Tibial artery (tissue), 4 donors: ENCODE data around the gene TGDS.
A peak's percentile ranks its signal among the peaks of the same experiment; 100 is the strongest.

Source experiments
- DNase-seq, 2 donors: peaks; one replicate each; pipeline ENCODE4 v3.0.0-alpha.2; 2019
- H3K27ac ChIP-seq, 2 donors: fragments of 200-600 bp; sonication (generic) in 1 of 2; 1 replicate in 1 of 2; 2 replicates in 1 of 2; pipeline ENCODE4 v1.5.1; 2018 to 2019; ENCODE audit warnings: mild to moderate bottlenecking in 1 of 2
- H3K27me3 ChIP-seq, 2 donors: fragments of 200-600 bp; sonication (generic) in 1 of 2; one replicate each; pipeline versions ENCODE4 v1.5.1 to v1.6.0; 2016 to 2019
- H3K36me3 ChIP-seq, 3 donors: fragments of 200-600 bp; sonication (generic) in 2 of 3; one replicate each; pipeline ENCODE4 v1.5.1; 2016 to 2019; ENCODE audit warnings: mild to moderate bottlenecking in 2 of 3
- H3K4me1 ChIP-seq, 4 donors: fragments of 200-600 bp; sonication (generic) in 2 of 4; 1 replicate in 3 of 4; 2 replicates in 1 of 4; pipeline ENCODE4 v1.5.1; 2016 to 2019
- H3K4me3 ChIP-seq, 2 donors: fragments of 200-600 bp; sonication (generic) in 1 of 2; 1 replicate in 1 of 2; 2 replicates in 1 of 2; pipeline ENCODE4 v1.5.1; 2018 to 2019; ENCODE audit warnings: mild to moderate bottlenecking in 2 of 2
- H3K9me3 ChIP-seq, 3 donors: fragments of 200-600 bp; sonication (generic) in 1 of 3; one replicate each; pipeline ENCODE4 v1.5.1; 2016 to 2019
- intact Hi-C: fragments of 100-400 bp; cut with DNase I; formaldehyde crosslinking; loops from one replicate; pipeline ENCODE4 v1.15.0; 2023; ENCODE audit warnings: low total_unique reads
- TF ChIP-seq, protein P1 (sequence below), 2 experiments: fragments of 200-600 bp in 1 of 2; fragments of 450-650 bp in 1 of 2; IDR thresholded peaks; one replicate each; pipeline ENCODE4 v1.5.1; 2017 to 2019; ENCODE audit warnings: antibody characterized with exemption in 2 of 2, mild to moderate bottlenecking in 1 of 2, moderate library complexity in 1 of 2

The TGDS gene

DNA sequence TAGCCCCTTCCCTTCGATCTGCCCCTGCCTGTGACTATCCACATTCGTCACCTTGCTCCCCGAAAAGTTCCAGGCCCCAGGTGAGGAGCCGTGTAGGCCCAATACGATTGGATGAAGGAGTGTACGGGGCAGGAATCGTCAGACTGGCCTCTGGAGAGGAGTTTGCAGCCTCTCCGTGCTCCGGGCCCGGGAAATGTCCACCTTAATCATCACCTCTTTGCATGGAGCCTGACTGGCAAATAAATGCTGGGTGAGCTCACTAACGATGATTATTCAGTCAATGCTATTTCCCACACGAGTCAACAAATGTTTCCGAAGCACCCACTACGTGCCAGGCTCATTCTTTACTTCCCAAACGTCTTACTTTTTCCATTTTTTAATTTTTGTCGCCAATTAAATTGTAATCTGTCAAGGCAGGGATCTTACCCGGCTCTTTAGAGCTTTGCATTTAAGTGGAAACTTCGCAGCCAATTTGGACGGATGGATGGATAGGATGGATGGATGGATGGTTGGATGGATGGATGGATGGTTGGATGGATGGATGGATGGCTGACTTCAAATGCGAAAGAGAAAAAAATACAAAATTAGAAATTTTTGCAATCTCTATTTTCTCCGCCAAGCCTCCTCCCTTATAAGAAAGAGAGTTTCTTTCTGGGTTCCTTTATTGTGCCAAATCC, 45.8 kb downstream of the TGDS start:
- H3K4me1 ChIP-seq = peaks cover 0 to 14% (median 6%) of the 10 kb centered on the region in 4 donors
- intact Hi-C loops = no loop called here
- no peaks in the 10 kb centered on the region for H3K27me3 ChIP-seq
- no peaks in the 10 kb centered on the region for H3K36me3 ChIP-seq
- no peak for DNase-seq
- H3K9me3 ChIP-seq = no peaks in the 10 kb centered on the region
- TF ChIP-seq, protein P1, sequence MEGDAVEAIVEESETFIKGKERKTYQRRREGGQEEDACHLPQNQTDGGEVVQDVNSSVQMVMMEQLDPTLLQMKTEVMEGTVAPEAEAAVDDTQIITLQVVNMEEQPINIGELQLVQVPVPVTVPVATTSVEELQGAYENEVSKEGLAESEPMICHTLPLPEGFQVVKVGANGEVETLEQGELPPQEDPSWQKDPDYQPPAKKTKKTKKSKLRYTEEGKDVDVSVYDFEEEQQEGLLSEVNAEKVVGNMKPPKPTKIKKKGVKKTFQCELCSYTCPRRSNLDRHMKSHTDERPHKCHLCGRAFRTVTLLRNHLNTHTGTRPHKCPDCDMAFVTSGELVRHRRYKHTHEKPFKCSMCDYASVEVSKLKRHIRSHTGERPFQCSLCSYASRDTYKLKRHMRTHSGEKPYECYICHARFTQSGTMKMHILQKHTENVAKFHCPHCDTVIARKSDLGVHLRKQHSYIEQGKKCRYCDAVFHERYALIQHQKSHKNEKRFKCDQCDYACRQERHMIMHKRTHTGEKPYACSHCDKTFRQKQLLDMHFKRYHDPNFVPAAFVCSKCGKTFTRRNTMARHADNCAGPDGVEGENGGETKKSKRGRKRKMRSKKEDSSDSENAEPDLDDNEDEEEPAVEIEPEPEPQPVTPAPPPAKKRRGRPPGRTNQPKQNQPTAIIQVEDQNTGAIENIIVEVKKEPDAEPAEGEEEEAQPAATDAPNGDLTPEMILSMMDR (IDR thresholded peaks at IDR 0.05) = no peak
- peak overlapping the region; percentile 67 to 79 for H3K4me3 ChIP-seq
- peak overlapping the region; percentile 94 to 99 for H3K27ac ChIP-seq

- intact Hi-C loops = loop anchor here (5.0 kb wide), 1 partner anchor 48 kb away; the partner anchor contains the start of gene TGDS
- Histone ChIP-seq H3K27me3 (no peaks in the 10 kb centered on the region), H3K9me3 (no peaks in the 10 kb centered on the region), H3K27ac (peak overlapping the region; percentile 94 to 99), H3K36me3 (no peaks in the 10 kb centered on the region), H3K4me1 (peaks cover 0 to 14% (median 6%) of the 10 kb centered on the region in 4 donors), H3K4me3 (peak overlapping the region; percentile 67 to 79)
- TF ChIP-seq, protein P1 (IDR thresholded peaks at IDR 0.05) = peak; percentile 8 to 32
- DNase-seq = peak; percentile 94 to 95
These were observed 46.5 kb downstream of the TGDS start for GRCh38 chr13:94549232-94550061.

DNA sequence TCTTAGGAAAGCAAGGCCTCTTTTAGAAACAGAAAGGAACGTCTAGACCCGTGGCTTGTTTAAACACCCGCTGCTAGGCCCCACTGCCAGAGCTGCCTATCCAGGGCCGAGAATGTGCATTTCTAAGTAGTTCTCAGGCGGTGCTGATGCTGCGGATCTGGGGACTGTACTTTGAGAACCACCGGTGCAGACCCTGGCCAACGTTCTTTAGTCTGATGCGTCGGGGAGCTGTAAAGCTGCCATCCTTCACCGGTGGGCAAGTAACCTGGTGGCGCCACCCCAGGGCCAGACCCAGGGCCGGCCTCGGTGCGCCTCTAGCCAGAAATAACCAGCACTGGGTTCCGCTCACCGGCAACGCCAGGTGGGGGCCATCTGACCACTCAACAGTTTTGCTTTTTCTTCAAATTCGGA, 47.1 kb downstream of the TGDS start:
- Histone ChIP-seq H3K27me3 (no peaks in the 10 kb centered on the region), H3K4me3 (peak overlapping the region; percentile 67 to 79), H3K36me3 (no peaks in the 10 kb centered on the region), H3K4me1 (peaks cover 0 to 14% (median 6%) of the 10 kb centered on the region in 4 donors), H3K9me3 (no peaks in the 10 kb centered on the region), H3K27ac (peak overlapping the region; percentile 94 to 99)
- TF ChIP-seq, protein P1 (IDR thresholded peaks at IDR 0.05) = no peak
- DNase-seq = peak; percentile 40 to 74
- intact Hi-C loops = loop anchor here (5.0 kb wide), 1 partner anchor 48 kb away; the partner anchor contains the start of gene TGDS

DNA sequence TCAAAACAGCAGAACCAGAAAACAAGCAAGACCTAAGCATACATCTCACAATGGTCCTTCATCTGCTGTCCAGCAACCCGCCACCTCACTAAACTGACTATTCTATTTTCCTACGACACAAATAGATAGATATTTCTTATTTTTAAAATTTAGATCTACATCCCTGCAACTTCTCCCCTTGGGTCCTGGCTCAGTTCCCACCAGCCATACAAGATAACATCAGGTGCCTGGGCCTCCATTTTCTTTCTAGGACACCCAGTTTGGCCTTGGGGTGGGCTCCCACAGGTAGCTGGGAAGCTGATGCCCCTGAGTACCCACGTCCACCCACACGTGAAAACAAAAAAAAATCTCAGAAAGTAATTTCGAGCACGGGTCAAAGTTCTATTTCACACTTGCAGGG, 47.6 kb downstream of the TGDS start:
- H3K27me3 ChIP-seq = no peaks in the 10 kb centered on the region
- peak overlapping the region; percentile 94 to 99 for H3K27ac ChIP-seq
- intact Hi-C loops = loop anchor here (5.0 kb wide), 1 partner anchor 49 kb away; the partner anchor contains the start of gene TGDS
- TF ChIP-seq, protein P1 (IDR thresholded peaks at IDR 0.05) = no peak
- H3K9me3 ChIP-seq = no peaks in the 10 kb centered on the region
- peak in 1 of 2 donors; percentile 65 for DNase-seq
- no peaks in the 10 kb centered on the region for H3K36me3 ChIP-seq
- H3K4me3 ChIP-seq = peak overlapping the region; percentile 67 to 79
- peaks cover 0 to 14% (median 6%) of the 10 kb centered on the region in 4 donors for H3K4me1 ChIP-seq

- Histone ChIP-seq H3K4me1 (peaks cover 0 to 14% (median 6%) of the 10 kb centered on the region in 4 donors), H3K9me3 (no peaks in the 10 kb centered on the region), H3K4me3 (no peak overlapping the region), H3K36me3 (no peaks in the 10 kb centered on the region), H3K27ac (no peak overlapping the region), H3K27me3 (no peaks in the 10 kb centered on the region)
- intact Hi-C loops = loop anchor here (5.0 kb wide), 1 partner anchor 51 kb away; the partner anchor contains the start of gene TGDS
- TF ChIP-seq, protein P1 (IDR thresholded peaks at IDR 0.05) = no peak
- DNase-seq = no peak
These were observed 49.7 kb downstream of the TGDS start for GRCh38 chr13:94546061-94546839.
